WTC11 (cell line): Measurements from ENCODE around the gene ARHGAP6. TPM values are rescaled to one million over a fixed set of nuclear protein-coding genes. Genes with fewer than 3 reads are reported as not detected.

Experiments used
- ATAC-seq: fragments of 200-7000 bp; cut with Tn5 transposase; 2 replicates; pipeline ENCODE4 v1.10.0; 2021; ENCODE audit warnings: mild to moderate bottlenecking, moderate library complexity
- CTCF ChIA-PET: fragments of 300-600 bp; sonication (Branson Sonifier 250); formaldehyde crosslinking; loops from one replicate; lab custom pipeline; 2021; ENCODE audit warnings: antibody characterized with exemption; lab: Charles Lee
- POLR2A ChIA-PET: fragments of 350-600 bp; sonication (Branson Sonifier 250); formaldehyde crosslinking; loops from one replicate; lab custom pipeline; 2021; ENCODE audit warnings: antibody characterized with exemption; lab: Charles Lee
- DNase-seq: peaks from one replicate; pipeline ENCODE4 v3.0.0; 2021; ENCODE audit warnings: low spot score
- H3K27ac Mint-ChIP-seq: 2 replicates; pipeline ENCODE4 v1.8.0; 2021; ENCODE audit warnings: mixed read lengths
- H3K27me3 Mint-ChIP-seq: 2 replicates; pipeline ENCODE4 v1.8.0; 2021; ENCODE audit warnings: low read depth, mild to moderate bottlenecking, moderate library complexity, mixed read lengths
- H3K36me3 Mint-ChIP-seq: 2 replicates; pipeline ENCODE4 v1.8.0; 2021; ENCODE audit warnings: mixed read lengths
- H3K4me1 Mint-ChIP-seq: 2 replicates; pipeline ENCODE4 v1.8.0; 2022; ENCODE audit warnings: mixed read lengths
- H3K4me3 Mint-ChIP-seq: 2 replicates; pipeline ENCODE4 v1.8.0; 2021; ENCODE audit warnings: mild to moderate bottlenecking, moderate library complexity, mixed read lengths
- H3K9me3 Mint-ChIP-seq: 2 replicates; pipeline ENCODE4 v1.8.0; 2021; ENCODE audit warnings: mixed read lengths
- ATF1 ChIP-seq: sonication (generic); formaldehyde crosslinking; IDR thresholded peaks from 2 replicates; pipeline ENCODE4 v1.8.1; 2023; ENCODE audit warnings: mild to moderate bottlenecking, moderate library complexity, missing genetic modification reagents
- ATF2 ChIP-seq: sonication (generic); formaldehyde crosslinking; IDR thresholded peaks from 2 replicates; pipeline ENCODE4 v1.8.1; 2022; ENCODE audit warnings: low read depth, missing genetic modification reagents, borderline replicate concordance
- JUN ChIP-seq: sonication (generic); formaldehyde crosslinking; IDR thresholded peaks from 2 replicates; pipeline ENCODE4 v1.8.0; 2023; ENCODE audit warnings: mild to moderate bottlenecking, missing genetic modification reagents
- NFATC4 ChIP-seq: fragments of 250-450 bp; sonication (Bioruptor Pico); IDR thresholded peaks from 2 replicates; pipeline ENCODE4 v1.9.0; 2021; ENCODE audit warnings: mild to moderate bottlenecking
- PRDM15 ChIP-seq: sonication (generic); formaldehyde crosslinking; IDR thresholded peaks from 2 replicates; pipeline ENCODE4 v1.8.0; 2022; ENCODE audit warnings: missing genetic modification reagents
- STAT6 ChIP-seq: sonication (generic); formaldehyde crosslinking; conservative IDR thresholded peaks from 2 replicates; pipeline ENCODE4 v1.8.1; 2023; ENCODE audit warnings: mild to moderate bottlenecking, low read depth, missing genetic modification reagents, moderate library complexity
- TCF7 ChIP-seq: sonication (generic); formaldehyde crosslinking; IDR thresholded peaks from 2 replicates; pipeline ENCODE4 v1.8.0; 2022; ENCODE audit warnings: mild to moderate bottlenecking, low read depth, missing genetic modification reagents, moderate library complexity
- TP53 ChIP-seq: sonication (generic); formaldehyde crosslinking; IDR thresholded peaks from 2 replicates; pipeline ENCODE4 v1.8.1; 2023; ENCODE audit warnings: mild to moderate bottlenecking, missing genetic modification reagents
- USF1 ChIP-seq: sonication (generic); formaldehyde crosslinking; IDR thresholded peaks from 2 replicates; pipeline ENCODE4 v1.8.0; 2022; ENCODE audit warnings: mild to moderate bottlenecking, missing genetic modification reagents
- ZNF121 ChIP-seq: sonication (generic); formaldehyde crosslinking; IDR thresholded peaks from 2 replicates; pipeline ENCODE4 v1.8.0; 2023; ENCODE audit warnings: missing genetic modification reagents
- ZNF219 ChIP-seq: sonication (generic); formaldehyde crosslinking; IDR thresholded peaks from 2 replicates; pipeline ENCODE4 v1.8.0; 2023; ENCODE audit warnings: missing genetic modification reagents, mild to moderate bottlenecking, borderline replicate concordance
- ZNF232 ChIP-seq: sonication (generic); formaldehyde crosslinking; IDR thresholded peaks from 2 replicates; pipeline ENCODE4 v1.8.0; 2022; ENCODE audit warnings: mild to moderate bottlenecking, missing genetic modification reagents
- ZNF512 ChIP-seq: sonication (generic); formaldehyde crosslinking; IDR thresholded peaks from 2 replicates; pipeline ENCODE4 v1.8.1; 2022; ENCODE audit warnings: missing genetic modification reagents, borderline replicate concordance
- ZNF671 ChIP-seq: fragments of 250-450 bp; sonication (Bioruptor Pico); IDR thresholded peaks from 2 replicates; pipeline ENCODE4 v1.8.0; 2021; ENCODE audit warnings: mild to moderate bottlenecking
- total RNA-seq: library from RNA; stranded (reverse); gene quantifications from 3 replicates; pipeline ENCODE4 v1.2.3, GENCODE V29; 2021

Gene ARHGAP6
- total RNA-seq, 1 experiment from 2014 or later: 1.0 TPM

GRCh38 chrX:11704725-11705495, 39.2 kb upstream of the ARHGAP6 start (continued):
- TF ChIP-seq STAT6: no peak
- TF ChIP-seq TP53 (CRISPR knock-in tag): no peak
- no peak for TF ChIP-seq ATF1

GRCh38 chrX:11703855-11704254, 38.1 kb upstream of the ARHGAP6 start:
- ChIA-PET POLR2A (no interaction called here), CTCF (no interaction called here)
- Mint-ChIP-seq H3K27me3 (peaks cover 12% of the 10 kb centered on the region), H3K4me1 (no peaks in the 10 kb centered on the region), H3K9me3 (peaks cover 4% of the 10 kb centered on the region; the same call in 1 of the 2 replicates), H3K4me3 (no peak overlapping the region), H3K36me3 (peaks cover 3% of the 10 kb centered on the region; the same call in 1 of the 2 replicates), H3K27ac (no peak overlapping the region)
- DNase-seq (no peak), ATAC-seq (no peak)
- TF ChIP-seq NFATC4 (CRISPR knock-in tag) (no peak), ZNF232 (CRISPR knock-in tag) (no peak)

GRCh38 chrX:11702965-11703631, 37.4 kb upstream of the ARHGAP6 start:
- peaks cover 4% of the 10 kb centered on the region; the same call in 1 of the 2 replicates for H3K9me3 Mint-ChIP-seq
- POLR2A ChIA-PET: no interaction called here
- TF ChIP-seq PRDM15 (CRISPR knock-in tag): no peak
- TF ChIP-seq JUN (CRISPR knock-in tag): no peak
- no peak for TF ChIP-seq USF1 (CRISPR knock-in tag)
- no peak for TF ChIP-seq ZNF219 (CRISPR knock-in tag)
- no peak for TF ChIP-seq ZNF512
- no peak for TF ChIP-seq ATF2 (CRISPR knock-in tag)
- no peak for TF ChIP-seq ZNF232 (CRISPR knock-in tag)
- no peak for TF ChIP-seq ZNF671 (CRISPR knock-in tag)
- no peak for TF ChIP-seq TCF7
- no peak for TF ChIP-seq ZNF121 (CRISPR knock-in tag)
- TF ChIP-seq, all 79 proteins: peak for 0
- H3K4me1 Mint-ChIP-seq: no peaks in the 10 kb centered on the region
- ATAC-seq (no peak), DNase-seq (no peak)
- H3K4me3 Mint-ChIP-seq: no peak overlapping the region
- peaks cover 3% of the 10 kb centered on the region; the same call in 1 of the 2 replicates for H3K36me3 Mint-ChIP-seq
- CTCF ChIA-PET: no interaction called here
- H3K27ac Mint-ChIP-seq: no peak overlapping the region
- H3K27me3 Mint-ChIP-seq: peaks cover 12% of the 10 kb centered on the region
